GM21723 (cell line): ENCODE measurements around the gene OSBPL1A.
"Not testable (repeated sequence)": the region's sequence is repeated elsewhere in the genome, so short reads cannot be mapped to it uniquely, and the experiment has no call there.

ENCODE experiments used
- ATAC-seq: cut with Tn5 transposase; IDR thresholded peaks from one replicate; pipeline ENCODE4 v1.9.1; 2021; ENCODE audit warnings: mild to moderate bottlenecking, moderate library complexity; ENCODE audit not compliant: unreplicated experiment

The OSBPL1A gene

GRCh38 chr18:24189664-24190346 lies 207.8 kb downstream of the OSBPL1A start:
- ATAC-seq = no peak

- ATAC-seq = peak; percentile 80
Observed at GRCh38 chr18:24189007-24189528, 208.6 kb downstream of the OSBPL1A start.

- ATAC-seq = no peak
Observed at GRCh38 chr18:24188120-24188519, 209.5 kb downstream of the OSBPL1A start.

GRCh38 chr18:24187689-24188088 lies 209.9 kb downstream of the OSBPL1A start:
- ATAC-seq = no peak

GRCh38 chr18:24187049-24187448 lies 210.6 kb downstream of the OSBPL1A start:
- peak; percentile 63 for ATAC-seq

GRCh38 chr18:24185805-24186204 lies 211.8 kb downstream of the OSBPL1A start:
- no peak for ATAC-seq

- no peak for ATAC-seq
Observed at GRCh38 chr18:24181806-24182205, 215.8 kb downstream of the OSBPL1A start.

- ATAC-seq = no peak
Observed at GRCh38 chr18:24180048-24180447, 217.6 kb downstream of the OSBPL1A start.

- ATAC-seq = no peak
Observed at GRCh38 chr18:24177499-24178133, 220.0 kb downstream of the OSBPL1A start.

- peak; percentile 83 for ATAC-seq
Observed at GRCh38 chr18:24176727-24177416, 220.8 kb downstream of the OSBPL1A start.

GRCh38 chr18:24173997-24174396 lies 223.6 kb downstream of the OSBPL1A start:
- ATAC-seq = no peak

GRCh38 chr18:24170360-24170759 lies 227.3 kb downstream of the OSBPL1A start:
- ATAC-seq = no peak

- no peak for ATAC-seq
Observed at GRCh38 chr18:24168496-24168895, 229.1 kb downstream of the OSBPL1A start.

GRCh38 chr18:24161304-24161703 lies 236.3 kb downstream of the OSBPL1A start:
- ATAC-seq = no peak

GRCh38 chr18:24160086-24160485 lies 237.5 kb downstream of the OSBPL1A start:
- no peak for ATAC-seq

GRCh38 chr18:24157855-24158254 lies 239.8 kb downstream of the OSBPL1A start:
- no peak for ATAC-seq

- no peak for ATAC-seq
Observed at GRCh38 chr18:24153397-24153796, 244.2 kb downstream of the OSBPL1A start.

- ATAC-seq = not testable (repeated sequence)
Observed at GRCh38 chr18:24149591-24149990, 248.0 kb downstream of the OSBPL1A start.

GRCh38 chr18:24142376-24142775 lies 255.2 kb downstream of the OSBPL1A start:
- ATAC-seq = no peak

GRCh38 chr18:24140697-24141096 lies 256.9 kb downstream of the OSBPL1A start:
- ATAC-seq = no peak

- peak; percentile 87 for ATAC-seq
Observed at GRCh38 chr18:24138789-24139616, 258.6 kb downstream of the OSBPL1A start, which contains the start of gene CABYR. CABYR (plus strand) TSS chr18:24139062; CDS start chr18:24143115, 4,053 bp downstream.
